Measurements from ENCODE around the gene BRSK1.
A peak's percentile ranks its signal among the peaks of the same experiment; 100 is the strongest.

The BRSK1 gene

DNA sequence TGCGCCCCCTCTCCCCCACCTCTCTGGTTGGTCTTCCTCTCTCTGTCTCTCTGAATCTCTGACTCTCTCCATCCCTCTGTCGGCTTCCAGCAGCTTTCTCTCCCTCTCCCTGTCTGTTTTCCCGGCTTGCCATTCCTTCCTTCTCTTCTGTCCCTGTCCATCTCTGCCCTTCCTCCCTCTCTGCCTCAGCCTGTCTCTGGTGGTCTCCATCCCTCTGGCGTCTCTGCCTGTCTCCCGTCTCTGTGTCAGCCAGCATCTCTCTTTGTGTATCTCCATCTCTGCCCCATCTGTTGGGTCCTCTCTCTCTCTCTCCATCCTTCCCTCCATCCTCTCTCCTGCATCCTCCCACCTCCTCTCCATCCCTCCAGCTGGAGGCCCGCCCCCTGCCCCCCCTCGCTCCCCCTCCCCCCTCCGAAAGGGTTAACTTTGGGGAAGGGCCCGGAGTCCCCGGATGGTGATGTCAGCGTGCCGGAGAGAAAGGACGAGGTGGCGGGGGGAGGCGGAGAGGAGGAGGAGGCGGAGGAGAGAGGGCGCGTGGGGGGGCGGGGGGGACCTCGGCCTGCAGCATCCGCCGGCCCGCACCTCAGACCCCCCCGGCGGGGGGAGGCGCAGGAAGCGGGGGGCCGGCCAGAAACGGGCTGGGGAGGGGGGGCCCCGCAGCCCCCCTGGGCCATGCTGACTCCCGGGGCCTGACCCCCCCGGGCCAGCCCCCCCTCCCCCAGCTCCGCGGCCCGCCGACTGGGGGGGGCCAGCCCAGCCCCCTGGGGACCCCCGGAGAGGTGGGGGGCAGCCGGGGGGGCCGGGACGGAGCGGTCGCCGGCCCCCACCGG is at the start of gene BRSK1:
Gene BRSK1 (plus strand): TSS at position 450 of the 830 bp plus-strand sequence. CDS start 446 bp downstream, outside the sequence.
- Histone ChIP-seq H3K9ac (ENCODE audit: low read depth, low read length) (peak within 1 kb of the TSS; percentile 73), H3K4me3 (ENCODE audit: low read length) (peak within 1 kb of the TSS; percentile 65)

DNA sequence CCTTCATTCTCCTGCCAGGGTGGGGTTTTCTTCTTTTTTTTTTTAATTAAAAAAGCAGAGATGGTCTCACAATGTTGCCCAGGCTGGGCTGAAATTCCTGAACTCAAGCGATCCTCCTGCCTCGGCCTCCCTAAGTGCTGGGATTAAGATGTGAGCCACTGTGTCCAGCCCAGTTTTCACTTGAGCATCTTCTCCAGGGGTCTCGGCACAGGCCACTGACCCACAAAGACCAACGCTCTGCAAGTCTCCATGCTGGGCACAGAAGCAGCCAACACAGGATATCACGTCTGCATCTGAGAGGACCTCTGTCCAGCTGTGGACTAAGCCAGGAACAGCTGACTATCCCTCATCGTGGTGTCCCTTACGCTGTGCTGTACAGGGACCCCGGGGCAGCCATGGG is 45.8 kb upstream of the BRSK1 start:
- H3K9ac ChIP-seq (ENCODE audit: low read depth, low read length): no peak overlapping the region
- H3K4me3 ChIP-seq (ENCODE audit: low read length): no peak overlapping the region
- H3K27me3 ChIP-seq (ENCODE audit: insufficient read depth, low read length): no peaks in the 10 kb centered on the region
- H3K4me1 ChIP-seq (ENCODE audit: insufficient read depth, low read length): no peaks in the 10 kb centered on the region
- no peaks in the 10 kb centered on the region for H3K9me3 ChIP-seq (ENCODE audit: insufficient read depth, low read depth, low read length)
- H3K27ac ChIP-seq (ENCODE audit: low read length): no peak overlapping the region
- H3K36me3 ChIP-seq (ENCODE audit: insufficient read depth, low read depth, low read length): peaks cover 89% of the 10 kb centered on the region

More for the DNA sequence above, at the start of gene BRSK1:
- Histone ChIP-seq H3K36me3 (ENCODE audit: insufficient read depth, low read depth, low read length) (peaks cover 15% of the 10 kb centered on the region; the same call in 1 of the 2 replicates), H3K27ac (ENCODE audit: low read length) (no peak within 1 kb of the TSS), H3K4me1 (ENCODE audit: insufficient read depth, low read length) (peaks cover 5% of the 10 kb centered on the region; the same call in 1 of the 2 replicates), H3K9me3 (ENCODE audit: insufficient read depth, low read depth, low read length) (no peaks in the 10 kb centered on the region), H3K27me3 (ENCODE audit: insufficient read depth, low read length) (no peaks in the 10 kb centered on the region)

DNA sequence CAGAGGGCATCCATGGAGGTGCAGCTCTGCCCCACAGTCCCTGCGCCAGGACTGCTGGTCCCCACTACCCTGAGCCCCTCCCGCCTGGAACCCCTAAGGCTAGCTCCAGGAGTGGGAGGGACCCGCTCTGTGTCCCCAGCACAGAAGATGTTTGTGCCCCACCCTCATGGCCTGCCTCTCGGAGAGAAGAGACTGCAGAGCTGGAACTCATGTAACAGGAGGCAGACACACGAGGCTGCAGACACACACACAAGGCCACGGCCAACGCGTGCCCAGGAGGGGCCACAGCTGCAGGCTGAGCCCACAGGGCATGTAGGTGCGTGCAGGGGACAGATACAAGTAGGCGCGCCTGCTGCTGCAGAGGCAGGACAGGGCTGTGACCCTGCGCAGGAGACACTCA is 44.8 kb upstream of the BRSK1 start:
- Histone ChIP-seq H3K27ac (ENCODE audit: low read length) (no peak overlapping the region), H3K9me3 (ENCODE audit: insufficient read depth, low read depth, low read length) (no peaks in the 10 kb centered on the region), H3K4me3 (ENCODE audit: low read length) (no peak overlapping the region), H3K4me1 (ENCODE audit: insufficient read depth, low read length) (no peaks in the 10 kb centered on the region), H3K27me3 (ENCODE audit: insufficient read depth, low read length) (no peaks in the 10 kb centered on the region), H3K9ac (ENCODE audit: low read depth, low read length) (no peak overlapping the region), H3K36me3 (ENCODE audit: insufficient read depth, low read depth, low read length) (peaks cover 91% of the 10 kb centered on the region)

DNA sequence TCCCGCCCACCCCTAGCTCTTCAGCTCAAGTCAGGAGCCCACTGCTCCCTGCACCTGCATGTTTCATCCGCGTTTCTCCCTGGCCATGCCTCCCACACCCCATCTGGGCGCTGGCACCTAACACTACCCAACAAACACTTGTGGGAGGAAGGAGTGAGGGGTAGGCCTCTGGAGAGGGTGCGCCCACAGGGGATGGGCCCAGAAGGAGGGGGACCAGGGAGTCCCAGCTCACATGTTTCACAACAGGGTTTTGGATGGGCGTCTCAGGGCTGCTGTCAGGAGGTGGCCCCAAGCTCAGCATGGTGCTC is 43.1 kb upstream of the BRSK1 start:
- Histone ChIP-seq H3K36me3 (ENCODE audit: insufficient read depth, low read depth, low read length) (peaks cover 92% of the 10 kb centered on the region), H3K27me3 (ENCODE audit: insufficient read depth, low read length) (no peaks in the 10 kb centered on the region), H3K4me3 (ENCODE audit: low read length) (no peak overlapping the region), H3K9me3 (ENCODE audit: insufficient read depth, low read depth, low read length) (no peaks in the 10 kb centered on the region), H3K4me1 (ENCODE audit: insufficient read depth, low read length) (no peaks in the 10 kb centered on the region), H3K9ac (ENCODE audit: low read depth, low read length) (no peak overlapping the region), H3K27ac (ENCODE audit: low read length) (no peak overlapping the region)

DNA sequence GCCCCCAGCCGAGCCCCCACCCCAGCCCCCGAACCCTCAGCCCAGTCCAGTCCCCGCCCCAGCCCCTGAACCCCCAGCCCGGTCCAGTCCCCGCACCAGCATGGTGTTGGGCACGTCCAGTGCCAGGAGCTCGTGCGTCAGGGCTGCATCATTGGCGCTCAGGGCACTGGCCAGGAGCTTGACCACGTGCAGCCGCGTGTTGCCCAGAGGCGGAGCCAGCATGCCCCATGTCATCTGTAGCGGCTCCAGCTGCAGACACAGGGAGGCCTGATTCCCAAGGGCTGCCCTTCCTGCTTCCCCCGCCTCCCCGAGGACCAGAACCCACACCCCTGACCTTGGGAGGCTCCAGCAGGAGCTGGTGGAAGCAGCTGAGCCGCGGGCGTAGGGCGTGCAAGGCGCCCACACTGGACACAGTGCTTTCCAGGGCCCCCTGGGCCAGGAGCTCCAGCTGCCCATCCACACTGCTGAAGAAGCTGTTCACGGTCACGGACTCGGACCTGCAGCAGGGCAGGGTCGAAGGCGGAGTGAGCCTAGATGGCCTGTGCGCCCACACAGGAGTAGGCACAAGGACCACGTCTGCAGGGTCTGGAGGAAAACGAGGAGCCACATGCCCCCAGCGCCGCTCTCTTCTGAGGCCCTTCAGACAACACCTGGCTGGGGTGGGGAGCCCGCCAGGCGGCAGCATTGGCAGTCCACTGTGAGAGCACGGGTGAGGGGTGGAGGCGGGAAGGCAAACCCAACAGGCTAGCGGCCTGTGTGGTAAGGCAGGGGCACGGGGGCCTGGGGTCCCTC is 42.5 kb upstream of the BRSK1 start:
- no peak overlapping the region for H3K27ac ChIP-seq (ENCODE audit: low read length)
- H3K4me3 ChIP-seq (ENCODE audit: low read length): no peak overlapping the region
- H3K4me1 ChIP-seq (ENCODE audit: insufficient read depth, low read length): no peaks in the 10 kb centered on the region
- H3K9ac ChIP-seq (ENCODE audit: low read depth, low read length): no peak overlapping the region
- peaks cover 92% of the 10 kb centered on the region for H3K36me3 ChIP-seq (ENCODE audit: insufficient read depth, low read depth, low read length)
- no peaks in the 10 kb centered on the region for H3K27me3 ChIP-seq (ENCODE audit: insufficient read depth, low read length)
- H3K9me3 ChIP-seq (ENCODE audit: insufficient read depth, low read depth, low read length): no peaks in the 10 kb centered on the region

DNA sequence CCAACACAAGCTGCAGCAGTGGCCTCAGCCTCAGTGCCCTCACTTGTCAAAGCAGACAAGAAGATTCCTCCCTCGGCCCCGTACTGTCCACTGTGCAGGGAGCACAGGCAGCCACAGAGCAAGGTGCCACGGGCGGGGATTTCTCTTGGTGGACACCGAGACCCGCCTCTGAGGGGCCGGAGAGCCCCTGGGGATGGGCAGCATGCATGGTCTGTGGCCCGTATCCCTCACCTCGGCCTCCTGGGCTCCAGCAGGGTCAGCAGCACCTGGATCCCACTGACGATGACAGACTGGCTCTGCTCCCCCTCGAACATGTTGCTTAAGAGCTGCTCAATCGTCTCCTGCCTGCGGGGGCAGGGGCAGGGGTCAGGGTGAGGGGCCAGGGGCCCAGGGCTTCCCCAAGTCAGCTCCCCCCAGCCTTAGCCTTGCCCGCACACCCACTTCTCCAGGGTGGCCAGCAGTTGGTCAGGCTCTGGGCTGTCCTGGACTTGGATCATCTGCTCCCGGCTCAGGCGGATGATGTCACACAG is 41.8 kb upstream of the BRSK1 start:
- H3K4me1 ChIP-seq (ENCODE audit: insufficient read depth, low read length): no peaks in the 10 kb centered on the region
- no peak overlapping the region for H3K9ac ChIP-seq (ENCODE audit: low read depth, low read length)
- no peak overlapping the region for H3K4me3 ChIP-seq (ENCODE audit: low read length)
- H3K27me3 ChIP-seq (ENCODE audit: insufficient read depth, low read length): no peaks in the 10 kb centered on the region
- H3K27ac ChIP-seq (ENCODE audit: low read length): no peak overlapping the region
- H3K36me3 ChIP-seq (ENCODE audit: insufficient read depth, low read depth, low read length): peaks cover 92% of the 10 kb centered on the region
- H3K9me3 ChIP-seq (ENCODE audit: insufficient read depth, low read depth, low read length): no peaks in the 10 kb centered on the region

DNA sequence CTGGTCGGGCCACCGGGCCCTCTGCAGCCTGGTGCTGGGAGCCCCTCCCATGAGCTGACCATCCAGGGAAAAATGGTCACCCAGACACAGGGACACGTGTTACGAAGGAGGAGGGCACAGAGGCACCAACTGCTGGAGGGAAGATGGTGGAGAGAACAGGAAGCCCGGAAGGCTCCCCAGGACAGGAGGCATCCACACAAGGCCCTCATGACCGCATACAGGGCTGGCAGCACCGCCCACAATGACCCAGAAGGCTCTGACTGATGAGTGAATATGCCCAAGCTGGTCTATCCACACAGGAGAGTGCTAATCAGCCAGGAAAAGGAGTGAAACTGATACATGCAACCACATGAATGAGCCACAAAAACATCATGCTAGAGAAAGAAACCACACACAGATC is 41.3 kb upstream of the BRSK1 start:
- H3K36me3 ChIP-seq (ENCODE audit: insufficient read depth, low read depth, low read length): peaks cover 86% of the 10 kb centered on the region
- H3K4me3 ChIP-seq (ENCODE audit: low read length): no peak overlapping the region
- no peaks in the 10 kb centered on the region for H3K27me3 ChIP-seq (ENCODE audit: insufficient read depth, low read length)
- no peak overlapping the region for H3K27ac ChIP-seq (ENCODE audit: low read length)
- no peaks in the 10 kb centered on the region for H3K4me1 ChIP-seq (ENCODE audit: insufficient read depth, low read length)
- H3K9ac ChIP-seq (ENCODE audit: low read depth, low read length): no peak overlapping the region
- no peaks in the 10 kb centered on the region for H3K9me3 ChIP-seq (ENCODE audit: insufficient read depth, low read depth, low read length)

DNA sequence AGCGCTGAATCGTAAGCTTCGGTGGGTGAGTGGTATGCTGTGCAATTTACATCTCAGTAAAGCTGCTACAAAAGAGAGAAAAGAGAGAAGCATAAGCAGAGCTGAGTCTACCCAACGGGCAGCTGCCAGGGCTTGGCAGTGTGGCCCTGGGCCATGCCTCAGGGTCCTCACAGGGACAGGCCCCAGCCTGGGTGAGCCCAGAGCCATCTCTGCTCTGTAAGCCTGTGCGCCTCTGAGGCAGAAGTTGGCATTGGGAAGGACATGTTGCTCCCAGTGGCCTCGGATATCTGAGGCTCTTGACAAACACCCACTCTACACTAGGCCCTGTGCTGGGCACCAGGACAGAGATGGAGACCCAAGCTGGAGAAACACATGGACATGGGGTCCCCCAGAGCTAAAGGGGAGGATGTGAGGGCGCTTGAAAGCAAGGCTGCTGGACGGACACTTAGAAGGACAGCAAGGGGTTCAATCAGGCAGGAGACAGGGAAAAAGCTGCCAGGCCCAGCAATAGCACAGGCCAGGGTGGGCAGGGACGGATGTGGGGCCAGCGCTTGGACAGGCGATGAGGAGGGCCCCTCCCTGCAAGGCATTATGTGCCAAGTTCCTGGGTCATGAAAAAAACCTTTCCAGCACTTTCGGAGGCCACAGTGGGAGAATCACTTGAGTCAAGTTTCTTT is 39.7 kb upstream of the BRSK1 start:
- peaks cover 72% of the 10 kb centered on the region for H3K36me3 ChIP-seq (ENCODE audit: insufficient read depth, low read depth, low read length)
- H3K27ac ChIP-seq (ENCODE audit: low read length): no peak overlapping the region
- no peaks in the 10 kb centered on the region for H3K27me3 ChIP-seq (ENCODE audit: insufficient read depth, low read length)
- H3K4me3 ChIP-seq (ENCODE audit: low read length): no peak overlapping the region
- H3K9ac ChIP-seq (ENCODE audit: low read depth, low read length): no peak overlapping the region
- H3K9me3 ChIP-seq (ENCODE audit: insufficient read depth, low read depth, low read length): no peaks in the 10 kb centered on the region
- no peaks in the 10 kb centered on the region for H3K4me1 ChIP-seq (ENCODE audit: insufficient read depth, low read length)

DNA sequence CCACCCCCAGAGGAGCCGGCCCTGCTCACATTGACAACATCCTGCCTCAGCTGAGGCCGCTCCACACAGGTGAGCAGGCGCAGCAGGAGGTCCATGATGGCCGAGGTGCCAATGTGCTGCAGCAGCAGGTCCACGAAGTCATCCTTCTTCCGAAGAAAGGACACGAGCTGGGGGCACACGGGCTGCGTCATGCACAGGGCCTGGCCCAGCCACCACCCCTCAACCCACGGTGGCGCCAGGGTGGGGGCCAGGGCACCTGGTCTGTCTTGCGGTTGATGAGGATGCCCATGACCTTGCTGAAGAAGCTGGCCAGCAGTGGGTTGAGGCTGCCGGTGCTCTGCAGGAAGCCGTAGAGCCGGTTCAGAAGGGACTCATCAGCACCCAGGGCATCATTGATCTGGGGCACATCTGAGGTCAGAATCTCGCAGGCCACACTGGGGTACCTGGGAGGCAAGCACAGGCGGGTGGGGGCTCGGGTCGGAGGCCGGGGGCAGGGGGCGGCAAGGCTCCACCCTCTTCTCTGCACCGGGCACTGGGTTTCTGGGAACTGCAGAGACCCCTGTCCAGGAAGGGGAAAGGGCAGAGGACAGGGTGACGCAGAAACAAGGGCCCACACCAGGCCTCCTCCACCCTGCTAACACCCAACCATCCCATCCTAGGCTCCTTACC is 38.4 kb upstream of the BRSK1 start:
- Histone ChIP-seq H3K27me3 (ENCODE audit: insufficient read depth, low read length) (no peaks in the 10 kb centered on the region), H3K36me3 (ENCODE audit: insufficient read depth, low read depth, low read length) (peaks cover 61% of the 10 kb centered on the region), H3K4me3 (ENCODE audit: low read length) (no peak overlapping the region), H3K27ac (ENCODE audit: low read length) (no peak overlapping the region), H3K4me1 (ENCODE audit: insufficient read depth, low read length) (no peaks in the 10 kb centered on the region), H3K9ac (ENCODE audit: low read depth, low read length) (no peak overlapping the region), H3K9me3 (ENCODE audit: insufficient read depth, low read depth, low read length) (no peaks in the 10 kb centered on the region)

DNA sequence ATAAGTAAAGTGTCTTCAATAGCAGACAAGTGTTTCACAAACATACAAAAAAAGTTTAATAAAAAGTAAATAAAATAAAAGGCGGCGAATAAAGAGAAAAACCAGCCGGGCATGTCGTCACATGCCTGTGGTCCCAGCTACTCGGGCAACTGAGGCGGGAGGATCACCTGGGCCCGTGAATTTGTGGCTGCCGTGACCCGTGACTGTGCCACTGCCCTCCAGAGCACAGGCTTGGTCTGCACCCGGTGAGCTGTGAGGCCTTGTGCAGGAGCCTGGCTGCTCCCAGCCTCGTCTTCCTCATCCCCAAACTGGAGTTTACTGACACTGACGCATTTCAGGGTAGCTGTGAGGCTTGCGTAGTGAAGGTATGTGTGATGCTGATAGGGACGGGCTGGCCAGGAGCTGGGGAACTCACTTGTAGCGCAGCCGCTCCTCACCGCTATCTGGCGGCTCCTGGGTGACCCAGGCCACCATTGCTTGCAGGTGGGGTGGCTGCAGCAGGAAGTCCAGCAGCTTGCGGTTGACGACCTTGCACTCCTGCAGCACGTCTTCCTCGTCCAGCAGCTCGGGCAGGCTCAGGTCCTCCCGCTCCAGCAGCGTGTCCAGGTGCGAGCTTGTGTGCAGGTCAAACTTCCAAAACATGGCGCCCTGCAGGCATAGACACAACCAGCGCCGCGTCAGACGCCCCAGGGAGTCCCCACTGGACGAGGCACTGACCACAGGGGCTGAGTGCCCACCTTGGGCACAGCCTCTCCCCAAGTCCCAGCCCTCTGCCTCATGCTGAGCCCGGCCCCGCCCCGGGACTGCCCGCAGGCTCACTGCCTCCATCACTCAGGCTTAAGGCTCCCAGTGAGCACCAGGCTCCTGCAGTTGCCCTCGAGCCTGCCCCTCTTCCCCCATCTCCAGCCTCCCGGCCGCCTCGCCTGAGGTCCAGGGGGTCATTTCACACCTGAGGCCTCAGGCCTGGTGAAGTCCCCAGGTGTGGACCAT is 37.0 kb upstream of the BRSK1 start:
- Histone ChIP-seq H3K4me3 (ENCODE audit: low read length) (no peak overlapping the region), H3K27ac (ENCODE audit: low read length) (no peak overlapping the region), H3K36me3 (ENCODE audit: insufficient read depth, low read depth, low read length) (peaks cover 50% of the 10 kb centered on the region), H3K27me3 (ENCODE audit: insufficient read depth, low read length) (no peaks in the 10 kb centered on the region), H3K9ac (ENCODE audit: low read depth, low read length) (no peak overlapping the region), H3K4me1 (ENCODE audit: insufficient read depth, low read length) (no peaks in the 10 kb centered on the region), H3K9me3 (ENCODE audit: insufficient read depth, low read depth, low read length) (no peaks in the 10 kb centered on the region)

All from iPS-20b (cell line).